HL-60/S4 treated with retinoic acid at 250 ng/mL for 4 days and 3 days (cell line): ENCODE data around the gene DBT.
"Not testable (repeated sequence)": the region's sequence is repeated elsewhere in the genome, so short reads cannot be mapped to it uniquely, and the experiment has no call there.

Experiments
- in situ Hi-C: fragments of 300-500 bp; cut with MboI; formaldehyde crosslinking; loops from 2 replicates; pipeline ENCODE4 v1.7.0; 2022; ENCODE audit warnings: low sequenced_read_pairs

DBT gene

DNA sequence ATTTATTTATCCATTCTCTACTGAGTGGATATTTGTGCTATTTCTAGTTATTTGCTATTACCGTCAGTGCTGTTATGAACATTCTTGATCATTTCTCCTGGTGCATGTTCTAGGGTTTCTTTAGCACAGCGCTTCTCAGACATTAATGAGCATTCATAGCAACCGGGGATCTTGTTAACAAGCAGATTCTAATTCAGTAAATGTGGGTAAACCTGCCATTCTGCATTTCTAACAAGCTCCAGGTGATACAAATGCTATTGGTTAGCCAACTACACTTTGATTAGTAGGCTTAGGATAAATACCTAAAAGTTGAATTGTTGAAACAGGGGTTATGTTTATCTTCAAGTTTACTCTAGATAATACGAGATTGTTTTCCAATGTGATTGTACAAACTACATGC is 3.3 kb upstream of the DBT start:
- in situ Hi-C loops = no loop called here

DNA sequence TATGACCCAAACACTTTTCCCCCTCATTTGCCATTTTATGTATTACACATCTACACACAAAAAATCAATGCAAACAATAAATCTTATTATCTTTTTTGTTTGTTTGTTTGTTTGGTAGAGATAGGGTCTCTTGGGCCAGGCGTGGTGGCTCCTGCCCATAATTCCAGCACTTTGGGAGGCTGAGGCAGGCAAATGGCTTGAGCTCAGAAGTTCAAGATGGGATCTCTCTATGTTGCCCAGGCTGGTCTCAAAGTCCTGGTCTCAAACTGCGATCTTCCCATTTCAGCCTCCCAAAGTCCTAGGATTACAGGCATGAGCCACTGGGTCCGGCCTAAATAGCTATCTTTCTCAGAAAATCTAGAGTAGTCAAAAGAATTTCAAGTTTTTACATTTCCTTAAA is 1.2 kb upstream of the DBT start:
- in situ Hi-C loops = no loop called here

DNA sequence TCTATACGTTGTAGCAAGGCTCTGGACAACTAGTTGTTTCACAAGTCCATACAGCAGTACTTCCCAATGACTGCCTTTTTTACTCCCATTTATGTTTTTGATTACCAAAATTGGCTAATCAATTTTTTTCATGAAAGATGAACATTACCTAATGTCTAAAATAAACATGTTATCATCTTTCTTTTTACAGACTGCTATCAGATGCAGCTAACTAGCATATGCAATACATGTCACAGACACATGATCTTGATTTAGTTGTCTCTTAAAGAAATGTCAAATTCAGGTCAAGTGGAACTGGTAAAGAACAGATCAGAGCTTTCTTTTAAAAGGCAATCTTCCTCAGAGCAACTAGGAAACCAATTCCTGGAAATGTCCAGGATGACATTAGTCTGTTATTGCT is 630 bp upstream of the DBT start:
- in situ Hi-C loops = no loop called here

DNA sequence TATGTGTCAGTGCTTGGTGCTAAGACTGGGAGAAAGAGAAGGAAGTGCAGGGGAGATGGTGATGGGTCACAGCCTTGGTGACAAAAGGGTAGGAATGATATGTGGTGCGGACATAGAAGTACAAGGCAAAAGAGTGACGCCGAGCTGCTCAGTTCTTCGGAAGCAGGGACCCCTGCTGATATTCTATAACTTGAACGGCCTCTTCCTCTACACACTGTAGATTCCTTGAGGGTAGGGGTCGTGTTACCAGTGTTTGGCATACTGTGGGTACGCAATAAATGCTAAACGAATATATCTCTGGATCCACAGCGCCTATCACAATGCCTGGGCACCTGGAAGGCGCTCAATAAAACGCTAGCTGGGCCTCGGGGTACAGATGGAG is 488 bp downstream of the DBT start:
- in situ Hi-C loops = no loop called here

DNA sequence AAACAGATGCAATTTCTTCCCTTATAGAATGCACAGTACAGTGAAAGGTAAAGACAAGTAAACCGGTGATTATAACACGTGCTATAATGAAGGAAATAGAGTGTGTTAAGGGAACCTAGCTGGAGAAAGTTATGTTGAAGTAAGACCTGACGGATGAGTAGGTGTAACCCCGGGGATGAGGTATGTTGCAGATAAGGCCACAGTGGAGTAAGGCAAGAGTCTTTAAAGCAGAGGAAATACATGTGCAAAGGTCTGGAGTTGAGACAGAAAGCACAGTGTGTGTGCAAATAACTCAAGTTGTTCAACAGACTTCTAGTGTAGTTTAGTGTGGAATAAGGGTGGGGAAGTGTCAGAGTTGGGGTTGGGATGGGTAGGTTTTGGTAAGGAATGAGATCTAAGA is 2.9 kb downstream of the DBT start:
- in situ Hi-C loops = no loop called here

DNA sequence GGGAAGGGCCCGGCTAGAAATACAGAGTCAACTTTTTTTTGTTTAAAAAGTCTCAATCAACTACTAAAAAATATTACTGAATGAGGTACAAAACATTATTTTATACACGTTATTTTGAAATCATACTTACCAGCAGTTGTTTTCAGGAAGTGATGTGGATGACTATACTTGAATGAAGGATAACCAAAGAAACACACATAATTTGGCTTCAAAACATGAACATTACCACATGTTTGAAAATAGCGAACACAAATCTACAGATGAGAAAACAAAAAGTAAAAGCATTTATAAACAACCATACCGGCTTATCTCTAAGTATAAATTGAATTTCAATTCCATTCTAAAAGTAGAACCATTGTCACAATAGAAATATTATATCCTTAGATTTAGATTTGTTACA is 9.0 kb downstream of the DBT start:
- in situ Hi-C loops = no loop called here

DNA sequence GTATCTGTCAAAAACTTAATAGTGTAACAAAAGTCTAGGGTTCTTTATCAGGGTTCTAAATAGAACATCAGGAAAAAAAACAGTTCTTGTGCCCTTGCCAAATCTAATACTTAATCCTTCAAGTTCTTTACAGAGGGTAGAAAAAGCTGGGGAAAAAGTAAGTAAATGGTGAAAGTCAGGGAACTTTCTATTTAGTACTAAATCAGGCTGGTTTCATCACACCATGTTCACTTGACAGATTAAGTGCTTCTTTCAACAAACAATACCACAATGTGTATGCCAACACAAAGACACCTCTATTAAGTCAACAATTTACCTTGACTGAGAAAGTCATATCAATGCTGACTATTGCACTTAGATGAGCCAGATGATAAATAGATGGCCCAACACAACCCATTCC is 9.7 kb downstream of the DBT start:
- in situ Hi-C loops = no loop called here

DNA sequence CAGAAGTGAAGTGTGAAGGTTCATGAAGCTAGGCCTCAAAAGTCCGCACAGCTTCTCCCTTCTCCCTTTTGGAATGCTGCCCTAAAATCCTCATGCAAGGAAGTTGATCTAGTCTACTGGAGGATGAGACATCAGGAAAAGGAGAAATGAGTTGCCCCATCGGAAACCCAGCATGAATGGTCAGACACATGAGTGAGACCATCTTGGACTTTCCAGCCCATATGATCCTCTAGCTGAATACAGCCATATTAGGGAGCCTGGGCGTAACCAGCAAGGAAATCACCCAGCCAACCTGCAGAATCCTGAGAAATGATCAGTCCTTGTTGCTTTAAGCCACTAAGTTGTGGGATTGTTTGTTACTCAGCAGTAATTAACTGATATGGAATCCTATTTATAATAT is 12.5 kb downstream of the DBT start:
- in situ Hi-C loops = no loop called here

DNA sequence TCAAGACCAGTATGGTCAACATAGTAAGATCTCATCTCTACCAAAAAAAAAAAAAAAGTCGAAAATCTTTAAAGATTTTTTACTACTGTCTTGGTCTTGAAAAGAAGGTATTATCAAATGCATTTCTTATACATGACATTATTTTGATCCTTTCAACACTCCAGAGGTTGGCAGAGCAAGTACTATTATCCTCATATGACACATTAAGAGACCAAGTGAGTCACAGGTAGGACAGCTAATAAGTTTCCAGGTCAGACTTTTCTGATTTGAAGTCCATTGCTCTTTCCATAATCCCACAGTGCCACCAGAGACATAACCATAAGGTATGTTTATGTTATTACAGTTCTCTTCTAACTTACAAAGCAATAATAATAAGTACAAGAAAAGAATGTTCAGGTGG is 15.2 kb downstream of the DBT start:
- in situ Hi-C loops = no loop called here

DNA sequence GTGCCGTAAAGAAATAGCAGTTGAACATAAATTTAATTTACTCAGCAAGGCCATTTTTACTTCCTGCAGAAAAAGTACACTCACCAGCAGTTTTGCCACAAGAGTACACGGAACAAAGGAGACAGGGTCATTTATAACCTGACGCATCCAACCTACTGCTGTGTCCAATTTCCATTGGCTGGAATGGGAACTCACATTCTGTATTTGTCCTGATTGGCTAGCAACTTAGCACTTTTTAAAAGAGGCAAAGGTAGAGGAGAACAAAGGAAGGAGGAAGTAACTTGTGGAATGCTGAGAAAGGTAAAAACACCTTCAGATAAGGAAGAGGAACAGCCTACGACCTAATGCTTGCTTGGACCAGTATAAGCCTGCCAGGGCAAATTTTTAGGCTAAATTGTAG is 16.1 kb downstream of the DBT start:
- in situ Hi-C loops = not testable (repeated sequence)

DNA sequence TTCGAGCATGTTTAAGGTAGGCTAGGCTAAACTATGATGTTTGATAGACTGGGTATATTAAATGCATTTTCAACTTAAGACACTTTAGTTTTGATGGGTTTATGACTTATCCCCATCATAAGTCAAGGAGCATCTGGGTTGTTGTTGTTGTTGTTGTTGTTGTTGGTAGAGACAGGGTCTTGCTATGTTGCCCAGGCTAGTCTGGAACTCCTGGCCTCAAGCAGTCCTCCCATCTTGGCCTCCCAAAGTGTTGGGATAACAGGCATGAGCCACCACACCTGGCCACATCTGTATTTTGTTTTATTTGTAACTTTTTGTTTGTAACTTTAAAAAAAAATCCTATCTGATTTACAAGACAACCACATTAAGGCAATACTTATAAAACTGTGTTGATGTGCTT is 17.5 kb downstream of the DBT start:
- in situ Hi-C loops = no loop called here

DNA sequence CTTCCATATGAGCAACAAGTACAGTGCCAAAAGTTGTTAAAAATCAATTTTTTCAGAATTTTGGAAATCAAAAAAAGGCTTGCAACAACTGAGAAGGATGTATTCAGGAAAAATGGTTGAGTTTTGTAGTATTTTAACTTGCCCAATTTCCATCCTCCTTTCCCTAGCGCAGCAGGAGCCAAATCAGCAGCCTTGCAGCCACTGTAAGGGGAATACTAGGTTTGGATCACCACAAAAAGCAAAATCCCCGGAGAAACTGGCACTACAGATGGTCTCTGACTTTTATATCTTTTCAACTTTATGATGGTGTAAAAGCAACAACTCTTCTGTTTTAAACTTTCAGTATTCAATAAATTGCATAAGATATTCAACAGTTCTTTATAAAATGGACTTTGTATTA is 17.9 kb downstream of the DBT start:
- in situ Hi-C loops = no loop called here

DNA sequence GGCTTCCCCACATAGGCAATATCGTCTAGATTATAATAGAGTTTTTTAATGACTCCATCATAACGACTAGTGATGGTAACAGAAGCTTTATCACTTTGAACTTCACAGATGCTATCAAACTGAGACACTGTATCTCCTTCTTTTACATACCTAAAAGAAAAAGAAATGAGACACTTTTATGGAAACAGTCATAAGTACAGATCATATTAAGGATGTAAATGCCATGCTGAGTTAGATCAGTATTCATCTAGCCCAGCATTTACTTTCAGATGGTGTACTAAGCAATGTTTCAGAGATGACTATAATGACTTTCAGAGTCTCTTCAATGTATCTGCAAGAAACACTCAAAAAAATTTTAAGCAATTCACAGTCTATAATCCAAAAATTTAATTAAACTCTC is 18.9 kb downstream of the DBT start:
- in situ Hi-C loops = no loop called here

DNA sequence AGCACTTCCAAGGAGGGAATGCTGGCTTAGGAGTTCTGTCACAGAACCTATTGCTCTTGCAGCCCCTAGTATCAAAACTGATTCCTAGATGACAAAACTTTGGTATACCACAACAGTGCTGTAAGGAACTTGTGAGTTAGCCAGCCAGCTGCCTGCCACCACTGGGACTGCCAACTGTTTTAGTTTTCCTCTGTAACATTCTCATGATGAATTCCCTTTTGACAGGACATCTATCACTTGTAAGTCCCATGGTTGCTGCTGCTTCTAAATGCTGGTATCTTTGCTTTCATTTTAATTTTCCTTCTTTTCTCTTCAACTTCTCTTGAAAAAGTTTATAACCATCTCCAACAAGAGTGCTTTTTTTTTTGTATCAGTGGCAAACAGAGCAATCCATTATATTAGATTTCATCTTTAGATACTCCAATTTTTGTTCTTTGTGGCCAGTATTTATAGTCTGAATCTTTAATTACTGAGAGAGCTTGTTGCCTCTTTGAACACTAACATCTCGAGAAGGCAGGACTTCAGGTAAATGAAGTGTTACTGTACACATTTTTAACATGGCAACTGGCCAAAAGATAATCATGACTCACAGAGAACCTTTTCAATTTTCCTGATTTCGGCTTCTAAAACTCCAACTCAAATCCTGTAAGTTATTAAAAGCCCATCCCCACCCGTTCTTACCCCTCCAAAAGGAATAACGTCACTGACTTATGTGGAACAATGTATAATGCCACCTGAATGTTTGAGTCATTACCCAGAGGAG is 19.8 kb downstream of the DBT start:
- in situ Hi-C loops = no loop called here

DNA sequence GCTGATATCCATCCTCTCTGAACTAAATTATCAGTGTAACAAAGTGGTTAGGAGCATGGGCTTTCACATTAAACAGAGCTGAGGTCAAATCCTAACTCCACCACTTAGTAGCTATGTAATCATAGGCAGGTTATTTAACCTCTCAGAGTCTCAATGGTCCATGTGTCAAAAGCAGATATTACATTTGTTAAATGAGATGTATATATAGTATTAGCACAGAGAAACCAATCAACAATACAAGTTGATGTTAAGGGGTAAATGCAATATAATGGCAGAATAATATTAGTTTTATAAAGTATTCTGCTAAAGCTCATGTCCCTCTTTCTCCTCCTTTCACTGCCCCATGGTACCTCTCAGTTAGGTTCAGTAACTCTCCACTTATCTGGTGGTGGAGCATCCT is 27.2 kb downstream of the DBT start:
- in situ Hi-C loops = no loop called here

DNA sequence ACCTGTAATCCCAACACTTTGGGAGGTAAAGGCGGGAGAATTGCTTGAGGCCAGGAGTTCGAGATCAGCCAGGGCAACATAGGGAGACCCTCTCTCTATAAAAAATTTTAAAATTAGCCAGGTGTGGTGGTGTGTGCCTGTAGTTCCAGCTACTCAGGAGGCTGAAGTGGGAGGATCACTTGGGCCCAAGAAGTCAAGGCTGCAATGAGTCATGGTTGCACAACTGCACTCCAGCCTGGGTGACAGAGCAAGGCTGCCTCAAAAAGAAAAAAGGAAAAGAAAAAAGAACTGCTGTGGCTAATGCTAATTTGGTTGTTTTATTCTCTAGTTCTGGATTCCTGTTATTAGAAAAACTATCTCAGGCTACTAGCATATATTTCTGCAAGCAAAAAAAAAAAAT is 29.8 kb downstream of the DBT start:
- in situ Hi-C loops = no loop called here

DNA sequence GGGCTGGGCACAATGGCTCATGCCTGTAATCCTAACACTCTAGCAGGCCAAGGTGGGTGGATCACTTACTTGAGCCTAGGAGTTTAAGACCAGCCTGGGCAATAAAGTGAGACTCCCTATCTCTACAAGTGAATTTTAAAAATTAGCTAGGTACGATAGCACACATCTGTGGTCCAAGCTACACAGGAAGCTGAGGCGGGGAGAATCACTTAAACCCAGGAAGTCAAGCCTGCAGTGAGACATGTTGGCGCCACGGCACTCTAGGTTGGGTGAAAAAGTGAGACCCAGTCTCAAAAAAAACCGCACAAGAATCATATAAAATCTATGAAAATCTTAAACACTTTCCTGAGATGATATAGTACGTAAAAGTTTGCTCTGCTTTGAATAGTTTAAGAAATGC is 30.2 kb downstream of the DBT start:
- in situ Hi-C loops = no loop called here

DNA sequence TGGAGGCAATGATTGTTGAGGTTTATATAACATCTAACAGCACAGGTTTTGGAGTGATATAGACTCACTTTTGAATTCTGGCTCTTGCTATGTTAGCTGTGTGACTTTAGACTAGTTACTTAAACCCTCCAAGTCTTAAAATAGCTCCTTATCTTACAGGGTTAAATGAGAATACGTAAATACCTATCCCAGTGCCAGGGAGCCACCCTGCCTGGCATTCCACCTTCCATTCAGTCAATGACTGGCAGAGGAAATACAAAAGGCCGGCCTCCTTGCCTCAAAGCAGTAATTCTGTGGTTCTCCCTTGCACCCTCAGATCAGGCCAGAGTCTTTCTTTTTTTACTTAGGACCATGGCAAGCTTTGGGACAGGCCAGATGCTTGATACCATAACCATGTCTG is 31.8 kb downstream of the DBT start:
- in situ Hi-C loops = no loop called here

DNA sequence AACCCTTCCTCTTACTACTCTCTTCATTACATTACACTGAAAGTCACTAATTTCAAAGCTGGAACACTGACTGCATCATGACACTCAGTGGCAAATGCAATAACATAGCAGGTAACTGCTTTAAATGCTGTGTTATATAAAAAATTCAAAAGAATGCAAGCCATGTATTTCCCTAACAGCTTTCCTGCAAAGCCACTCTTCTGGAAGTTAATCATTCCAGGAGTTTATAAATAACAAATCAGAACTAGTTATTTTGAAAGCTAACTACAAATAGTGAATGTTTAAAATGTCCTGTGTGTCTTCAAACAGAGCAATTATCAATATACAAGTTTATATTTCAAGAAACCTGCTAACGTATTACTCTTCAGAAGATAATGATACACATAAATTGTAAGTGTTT is 34.5 kb downstream of the DBT start:
- in situ Hi-C loops = no loop called here

DNA sequence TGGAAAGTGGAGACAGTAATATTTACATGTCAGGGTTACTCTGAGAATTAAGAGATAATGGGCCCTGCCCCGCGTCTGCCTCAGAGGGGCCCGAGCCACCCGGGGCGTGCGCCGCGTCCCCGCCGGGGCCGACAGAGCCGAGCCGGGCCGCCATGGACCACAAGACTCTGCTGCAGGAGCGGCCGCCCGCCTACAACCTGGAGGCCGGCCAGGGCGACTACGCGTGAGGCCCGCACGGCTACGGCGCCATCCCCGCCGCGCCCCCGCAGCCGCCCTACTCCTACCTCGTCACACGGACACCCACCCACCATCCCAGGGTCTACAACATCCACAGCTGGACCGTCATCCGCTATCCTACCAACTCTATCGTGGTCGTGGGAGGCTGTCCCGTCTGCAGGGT is 36.5 kb downstream of the DBT start:
- in situ Hi-C loops = no loop called here

DNA sequence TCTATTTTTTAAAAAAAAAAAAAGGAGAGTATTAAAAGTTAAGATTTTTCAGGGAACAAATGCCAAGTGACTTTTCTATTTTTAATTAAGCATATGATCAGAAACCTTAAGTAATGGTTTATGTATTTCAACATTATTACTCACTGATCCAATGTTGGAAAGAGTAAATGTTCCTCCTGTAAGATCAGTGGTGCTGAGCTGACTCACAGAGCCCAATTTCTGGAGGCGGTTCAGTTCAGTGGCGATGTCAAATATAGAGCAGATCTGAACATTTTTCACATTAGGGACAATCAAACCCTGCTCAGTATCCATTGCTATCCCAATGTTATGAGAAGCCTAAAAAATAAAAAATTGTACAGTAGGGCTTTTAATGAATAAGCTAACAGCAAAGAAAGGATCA is 43.3 kb downstream of the DBT start:
- in situ Hi-C loops = no loop called here

DNA sequence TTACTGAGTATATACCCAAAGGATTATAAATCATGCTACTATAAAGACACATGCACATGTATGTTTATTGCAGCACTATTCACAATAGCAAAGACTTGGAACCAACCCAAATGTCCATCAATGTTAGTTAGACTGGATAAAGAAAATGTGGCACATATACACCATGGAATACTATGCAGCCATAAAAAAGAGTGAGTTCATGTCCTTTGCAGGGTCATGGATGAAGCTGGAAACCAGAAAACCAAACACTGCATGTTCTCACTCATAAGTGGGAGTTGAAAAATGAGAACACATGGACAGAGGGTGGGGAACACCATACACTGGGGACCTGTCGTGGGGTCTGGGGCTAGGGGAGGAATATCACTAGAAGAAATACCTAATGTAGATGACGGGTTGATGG is 44.0 kb downstream of the DBT start:
- in situ Hi-C loops = not testable (repeated sequence)

DNA sequence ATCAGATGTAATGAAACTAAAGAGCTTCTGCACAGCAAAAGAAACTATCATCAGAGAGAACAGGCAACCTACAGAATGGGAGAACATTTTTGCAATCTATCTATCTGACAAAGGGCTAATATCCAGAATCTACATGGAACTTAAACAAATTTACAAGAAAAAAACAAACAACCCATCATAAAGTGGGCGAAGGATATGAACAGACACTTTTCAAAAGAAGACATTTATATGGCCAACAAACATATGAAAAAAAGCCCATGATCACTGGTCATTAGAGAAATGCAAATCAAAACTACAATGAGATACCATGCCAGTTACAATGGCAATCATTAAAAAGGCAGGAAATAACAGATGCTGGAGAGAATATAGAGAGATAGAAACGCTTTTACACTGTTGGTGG is 44.5 kb downstream of the DBT start:
- in situ Hi-C loops = not testable (repeated sequence)

DNA sequence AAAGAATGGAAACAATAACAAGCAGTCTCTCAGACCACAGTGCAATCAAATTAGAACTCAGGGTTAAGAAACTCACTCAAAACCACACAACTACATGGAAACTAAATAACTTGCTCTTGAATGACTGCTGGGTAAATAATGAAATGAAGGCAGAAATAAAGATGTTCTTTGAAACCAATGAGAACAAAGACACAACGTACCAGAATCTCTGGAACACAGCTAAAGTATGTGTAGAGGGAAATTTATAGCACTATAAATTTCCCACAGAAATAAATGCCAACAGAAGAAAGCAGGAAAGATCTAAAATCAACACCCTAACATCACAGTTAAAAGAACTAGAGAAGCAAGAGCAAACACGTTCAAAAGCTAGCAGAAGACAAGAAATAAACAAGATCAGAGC is 46.9 kb downstream of the DBT start:
- in situ Hi-C loops = not testable (repeated sequence)
